Measurements from ENCODE around the gene FAM24B. TPM values are rescaled to one million over a fixed set of nuclear protein-coding genes. Genes with fewer than 3 reads are reported as not detected.
"Not testable (repeated sequence)": the region's sequence is repeated elsewhere in the genome, so short reads cannot be mapped to it uniquely, and the experiment has no call there.

The FAM24B gene
- total and polyA plus RNA-seq, 3 donors from 2014 or later = 12.1 to 18.3 (median 12.6) TPM

DNA sequence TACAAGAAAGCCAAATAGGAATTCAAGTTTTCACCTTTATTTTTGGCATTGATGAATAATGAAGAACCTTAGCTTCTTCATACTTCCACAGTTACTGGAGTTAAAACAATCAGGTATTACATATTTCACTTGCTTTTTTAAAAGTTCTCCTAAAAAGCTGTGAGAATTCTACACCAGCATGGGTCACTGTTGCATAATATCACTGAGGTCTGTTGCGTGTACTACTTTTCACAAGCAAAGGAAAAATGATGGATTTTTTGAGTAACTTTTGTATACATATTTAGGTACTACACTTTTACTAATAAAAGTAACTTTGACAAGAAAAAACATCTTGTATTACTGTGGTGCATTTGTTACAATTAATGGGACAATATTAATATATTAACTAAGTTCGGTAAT is 15.2 kb downstream of the FAM24B start:
- DNase-seq = no peak
- Histone ChIP-seq H3K9me3 (no peaks in the 10 kb centered on the region), H3K36me3 (ENCODE audit: low read depth, missing control alignments) (no peaks in the 10 kb centered on the region), H3K4me3 (no peak overlapping the region), H3K27ac (no peak overlapping the region), H3K4me1 (peaks cover 2% of the 10 kb centered on the region), H3K27me3 (no peaks in the 10 kb centered on the region)
- WGBS, 2 donors = 93 to 99% methylated on average over 2 of the region's 2 CpGs
- intact Hi-C loops (cut with DNase I; ENCODE audit: low total_unique reads) = no loop called here
- no peak for TF ChIP-seq POLR2A (IDR thresholded peaks at IDR 0.05)
- TF ChIP-seq, protein P1, sequence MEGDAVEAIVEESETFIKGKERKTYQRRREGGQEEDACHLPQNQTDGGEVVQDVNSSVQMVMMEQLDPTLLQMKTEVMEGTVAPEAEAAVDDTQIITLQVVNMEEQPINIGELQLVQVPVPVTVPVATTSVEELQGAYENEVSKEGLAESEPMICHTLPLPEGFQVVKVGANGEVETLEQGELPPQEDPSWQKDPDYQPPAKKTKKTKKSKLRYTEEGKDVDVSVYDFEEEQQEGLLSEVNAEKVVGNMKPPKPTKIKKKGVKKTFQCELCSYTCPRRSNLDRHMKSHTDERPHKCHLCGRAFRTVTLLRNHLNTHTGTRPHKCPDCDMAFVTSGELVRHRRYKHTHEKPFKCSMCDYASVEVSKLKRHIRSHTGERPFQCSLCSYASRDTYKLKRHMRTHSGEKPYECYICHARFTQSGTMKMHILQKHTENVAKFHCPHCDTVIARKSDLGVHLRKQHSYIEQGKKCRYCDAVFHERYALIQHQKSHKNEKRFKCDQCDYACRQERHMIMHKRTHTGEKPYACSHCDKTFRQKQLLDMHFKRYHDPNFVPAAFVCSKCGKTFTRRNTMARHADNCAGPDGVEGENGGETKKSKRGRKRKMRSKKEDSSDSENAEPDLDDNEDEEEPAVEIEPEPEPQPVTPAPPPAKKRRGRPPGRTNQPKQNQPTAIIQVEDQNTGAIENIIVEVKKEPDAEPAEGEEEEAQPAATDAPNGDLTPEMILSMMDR (IDR thresholded peaks at IDR 0.05) = no peak

DNA sequence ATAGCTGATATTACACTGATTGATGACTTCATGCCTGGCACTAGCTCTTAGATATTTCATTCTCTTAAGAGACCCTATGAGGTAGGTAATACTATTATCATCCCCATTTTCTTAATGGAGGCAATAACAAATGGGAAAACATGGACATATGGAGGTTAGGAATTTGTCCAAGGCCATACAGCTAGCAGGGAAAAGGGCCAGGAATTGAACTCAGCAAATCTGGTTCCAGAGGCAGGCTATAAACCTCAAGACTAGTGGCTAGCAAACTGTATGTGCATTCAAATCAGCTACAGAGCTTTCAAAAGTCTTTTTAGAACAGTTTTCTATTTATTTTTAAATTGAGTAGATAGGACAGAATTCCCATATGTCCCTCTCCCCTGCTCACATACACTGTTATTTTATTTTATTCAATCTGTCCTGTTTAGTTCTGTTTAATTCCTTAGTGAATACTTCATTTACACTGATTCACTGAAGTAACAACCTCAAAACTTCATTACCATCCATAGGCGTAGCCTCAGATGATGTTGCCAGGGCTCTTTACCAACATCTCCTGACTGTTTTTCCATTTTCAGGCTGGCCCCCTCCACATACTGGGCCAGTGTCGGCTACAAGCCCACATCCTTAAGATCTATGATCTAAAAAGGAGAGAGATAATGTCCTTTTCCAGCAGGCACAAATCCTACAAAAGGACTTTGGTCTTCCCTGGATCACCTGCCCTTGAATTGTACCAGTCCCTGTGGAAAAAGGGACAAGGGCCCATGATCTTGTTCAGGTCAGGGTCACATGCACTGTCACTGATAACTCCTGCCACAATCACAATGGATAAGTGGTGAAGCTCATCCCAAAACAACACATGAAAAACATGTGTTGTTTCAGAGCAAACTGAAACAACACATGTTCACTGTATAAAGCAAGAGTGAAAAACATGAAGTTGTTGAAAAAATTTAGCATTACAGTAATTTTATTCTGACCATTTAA is 15.9 kb downstream of the FAM24B start:
- TF ChIP-seq, protein P1 (IDR thresholded peaks at IDR 0.05) = no peak
- TF ChIP-seq POLR2A (IDR thresholded peaks at IDR 0.05) = no peak
- intact Hi-C loops (cut with DNase I; ENCODE audit: low total_unique reads) = no loop called here
- Histone ChIP-seq H3K27me3 (no peaks in the 10 kb centered on the region), H3K4me3 (no peak overlapping the region), H3K4me1 (peaks cover 2% of the 10 kb centered on the region), H3K36me3 (ENCODE audit: low read depth, missing control alignments) (no peaks in the 10 kb centered on the region), H3K9me3 (no peaks in the 10 kb centered on the region), H3K27ac (no peak overlapping the region)
- 82 to 84% methylated on average over 2 of the region's 2 CpGs for WGBS, 2 donors
- DNase-seq = no peak

DNA sequence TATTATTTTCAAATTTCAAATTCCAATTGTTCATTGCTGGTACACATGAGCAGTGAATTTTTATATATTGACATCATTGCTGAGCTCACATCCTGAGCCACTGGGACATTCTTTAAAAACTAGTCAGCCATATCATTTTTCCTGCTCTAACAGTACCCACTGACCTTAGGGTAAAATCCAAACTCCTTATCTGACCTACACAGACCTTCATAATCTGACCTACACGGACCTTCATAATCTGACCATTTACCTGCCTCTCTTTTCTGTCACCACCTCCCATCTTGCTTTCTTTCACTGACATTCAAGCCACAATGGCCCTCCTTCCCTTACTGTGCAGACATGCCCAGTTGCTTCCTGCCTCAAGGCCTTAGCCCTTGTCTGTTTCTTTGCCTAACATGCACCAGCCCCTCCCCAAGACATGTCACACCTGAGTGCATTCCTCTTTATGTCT is 17.6 kb downstream of the FAM24B start:
- no peaks in the 10 kb centered on the region for H3K36me3 ChIP-seq (ENCODE audit: low read depth, missing control alignments)
- no peaks in the 10 kb centered on the region for H3K27me3 ChIP-seq
- peaks cover 2% of the 10 kb centered on the region for H3K4me1 ChIP-seq
- DNase-seq = no peak
- 66 to 68% methylated on average over 1 of the region's 1 CpG for WGBS, 2 donors
- no peak overlapping the region for H3K4me3 ChIP-seq
- H3K27ac ChIP-seq = no peak overlapping the region
- H3K9me3 ChIP-seq = no peaks in the 10 kb centered on the region
- no peak for TF ChIP-seq POLR2A (IDR thresholded peaks at IDR 0.05)
- TF ChIP-seq, protein P1 (IDR thresholded peaks at IDR 0.05) = no peak
- intact Hi-C loops (cut with DNase I; ENCODE audit: low total_unique reads) = no loop called here

DNA sequence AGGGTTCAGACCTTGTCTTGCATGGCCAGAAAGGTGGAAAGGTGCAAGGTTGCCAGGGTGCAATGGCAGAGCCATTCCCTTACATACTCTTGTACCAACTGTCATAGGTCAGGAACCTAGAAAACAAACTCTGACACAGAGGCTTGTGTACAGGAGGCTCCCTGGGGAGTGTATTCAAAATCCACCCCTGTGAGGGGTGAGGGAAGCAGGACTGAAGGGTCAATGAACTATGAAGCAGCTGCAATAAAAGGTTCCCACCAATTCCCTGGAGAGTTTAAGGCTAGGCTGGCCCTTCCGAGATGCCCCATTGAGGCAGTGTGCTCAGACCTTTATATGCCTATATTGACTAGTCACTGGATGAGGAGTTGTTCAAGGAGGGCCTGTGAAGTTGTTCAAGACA is 19.9 kb downstream of the FAM24B start:
- H3K27me3 ChIP-seq = no peaks in the 10 kb centered on the region
- H3K36me3 ChIP-seq (ENCODE audit: low read depth, missing control alignments) = no peaks in the 10 kb centered on the region
- no peaks in the 10 kb centered on the region for H3K9me3 ChIP-seq
- no peaks in the 10 kb centered on the region for H3K4me1 ChIP-seq
- intact Hi-C loops (cut with DNase I; ENCODE audit: low total_unique reads) = no loop called here
- 71 to 86% methylated on average over 1 of the region's 1 CpG for WGBS, 2 donors
- TF ChIP-seq, protein P1 (IDR thresholded peaks at IDR 0.05) = no peak
- TF ChIP-seq POLR2A (IDR thresholded peaks at IDR 0.05) = no peak
- no peak overlapping the region for H3K4me3 ChIP-seq
- DNase-seq = no peak
- H3K27ac ChIP-seq = no peak overlapping the region

DNA sequence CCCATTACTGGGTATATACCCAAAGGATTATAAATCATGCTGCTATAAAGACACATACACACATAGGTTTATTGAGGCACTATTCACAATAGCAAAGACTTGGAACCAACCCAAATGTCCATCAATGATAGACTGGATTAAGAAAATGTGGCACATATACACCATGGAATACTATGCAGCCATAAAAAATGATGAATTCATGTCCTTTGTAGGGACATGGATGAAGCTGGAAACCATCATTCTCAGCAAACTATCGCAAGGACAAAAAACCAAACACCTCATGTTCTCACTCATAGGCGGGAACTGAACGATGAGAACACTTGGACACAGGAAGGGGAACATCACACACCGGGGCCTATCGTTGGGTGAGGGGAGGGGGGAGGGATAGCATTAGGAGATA is 21.3 kb downstream of the FAM24B start:
- intact Hi-C loops (cut with DNase I; ENCODE audit: low total_unique reads); H3K36me3 ChIP-seq (ENCODE audit: low read depth, missing control alignments); H3K27ac ChIP-seq; H3K27me3 ChIP-seq; H3K4me3 ChIP-seq; H3K9me3 ChIP-seq; DNase-seq; H3K4me1 ChIP-seq: not testable (repeated sequence)
- 89 to 97% methylated on average over 5 of the region's 5 CpGs for whole genome bisulfite sequencing, 2 donors

Measured in testis (tissue), 3 donors.